ENCODE measurements around the gene TNFRSF4. TPM values are rescaled to one million over a fixed set of nuclear protein-coding genes. Genes with fewer than 3 reads are reported as not detected.

The TNFRSF4 gene
- total RNA-seq, 6 experiments from 2014 or later: 0.17 TPM; not detected in 5

GRCh38 chr1:1236945-1237873, 23.3 kb upstream of the TNFRSF4 start:
- TF ChIP-seq CTCF (IDR thresholded peaks at IDR 0.05): no peak
- H3K4me3 Mint-ChIP-seq: no peak overlapping the region
- DNase-seq: no peak
- H3K9me3 Mint-ChIP-seq: peaks cover 6% of the 10 kb centered on the region
- H3K36me3 Mint-ChIP-seq (ENCODE audit: low read depth): peaks cover 15% of the 10 kb centered on the region
- H3K4me1 Mint-ChIP-seq (ENCODE audit: low read depth): peaks cover 16% of the 10 kb centered on the region
- H3K27me3 Mint-ChIP-seq (ENCODE audit: insufficient read depth): peaks cover 6% of the 10 kb centered on the region
- H3K27ac Mint-ChIP-seq: no peak overlapping the region

- peaks cover 15% of the 10 kb centered on the region for H3K36me3 Mint-ChIP-seq (ENCODE audit: low read depth)
These were observed 22.3 kb upstream of the TNFRSF4 start for GRCh38 chr1:1236176-1236763.

GRCh38 chr1:1235016-1235744, 21.2 kb upstream of the TNFRSF4 start:
- no peak for TF ChIP-seq CTCF (IDR thresholded peaks at IDR 0.05)
- no peak overlapping the region for H3K27ac Mint-ChIP-seq
- no peak for DNase-seq
- peaks cover 21% of the 10 kb centered on the region for H3K36me3 Mint-ChIP-seq (ENCODE audit: low read depth)
- H3K4me3 Mint-ChIP-seq: no peak overlapping the region
- H3K9me3 Mint-ChIP-seq: peaks cover 6% of the 10 kb centered on the region
- H3K27me3 Mint-ChIP-seq (ENCODE audit: insufficient read depth): peaks cover 8% of the 10 kb centered on the region; the same call in 1 of the 2 replicates
- peaks cover 23% of the 10 kb centered on the region for H3K4me1 Mint-ChIP-seq (ENCODE audit: low read depth)

More at GRCh38 chr1:1236176-1236763, 22.3 kb upstream of the TNFRSF4 start:
- H3K27me3 Mint-ChIP-seq (ENCODE audit: insufficient read depth): peaks cover 6% of the 10 kb centered on the region
- H3K4me3 Mint-ChIP-seq: no peak overlapping the region
- peaks cover 16% of the 10 kb centered on the region for H3K4me1 Mint-ChIP-seq (ENCODE audit: low read depth)
- TF ChIP-seq CTCF (IDR thresholded peaks at IDR 0.05): no peak
- no peak overlapping the region for H3K27ac Mint-ChIP-seq
- peaks cover 6% of the 10 kb centered on the region for H3K9me3 Mint-ChIP-seq
- DNase-seq: no peak

GRCh38 chr1:1234180-1234808, 20.3 kb upstream of the TNFRSF4 start:
- Mint-ChIP-seq H3K4me3 (peak overlapping the region; percentile 81), H3K4me1 (ENCODE audit: low read depth) (peaks cover 30% of the 10 kb centered on the region), H3K9me3 (peaks cover 6% of the 10 kb centered on the region), H3K27me3 (ENCODE audit: insufficient read depth) (peaks cover 6% of the 10 kb centered on the region; the same call in 1 of the 2 replicates), H3K27ac (peak overlapping the region; percentile 36), H3K36me3 (ENCODE audit: low read depth) (peaks cover 27% of the 10 kb centered on the region)
- TF ChIP-seq CTCF (IDR thresholded peaks at IDR 0.05): no peak
- no peak for DNase-seq

GRCh38 chr1:1233567-1233892, 19.6 kb upstream of the TNFRSF4 start:
- H3K4me1 Mint-ChIP-seq (ENCODE audit: low read depth): peaks cover 30% of the 10 kb centered on the region
- peak overlapping the region; percentile 81 for H3K4me3 Mint-ChIP-seq
- peaks cover 6% of the 10 kb centered on the region; the same call in 1 of the 2 replicates for H3K27me3 Mint-ChIP-seq (ENCODE audit: insufficient read depth)
- peaks cover 27% of the 10 kb centered on the region for H3K36me3 Mint-ChIP-seq (ENCODE audit: low read depth)
- no peak for DNase-seq
- TF ChIP-seq CTCF (IDR thresholded peaks at IDR 0.05): no peak
- H3K27ac Mint-ChIP-seq: peak overlapping the region; percentile 36; the same call in 1 of the 2 replicates
- H3K9me3 Mint-ChIP-seq: peaks cover 6% of the 10 kb centered on the region
